Tibial nerve (tissue), 4 donors: ENCODE data around the gene TOMM40. TPM values are rescaled to one million over a fixed set of nuclear protein-coding genes. Genes with fewer than 3 reads are reported as not detected.

Experiments
- DNase-seq, 2 donors: peaks; one replicate each; pipeline ENCODE4 v3.0.0-alpha.2; 2019; ENCODE audit warnings: low spot score in 2 of 2
- H3K27ac ChIP-seq, 4 donors: fragments of 200-600 bp; sonication (generic) in 3 of 4; one replicate each; pipeline ENCODE4 v1.5.1; 2017 to 2019; ENCODE audit warnings: mild to moderate bottlenecking in 1 of 4
- H3K27me3 ChIP-seq, 2 donors: fragments of 200-600 bp; sonication (generic) in 1 of 2; one replicate each; pipeline versions ENCODE4 v1.5.1 to v1.6.0; 2017 to 2019
- H3K36me3 ChIP-seq, 3 donors: fragments of 200-600 bp; sonication (generic); one replicate each; pipeline ENCODE4 v1.5.1; 2018 to 2019
- H3K4me1 ChIP-seq, 4 donors: fragments of 200-600 bp; sonication (generic) in 3 of 4; one replicate each; pipeline ENCODE4 v1.5.1; 2017 to 2019
- H3K4me3 ChIP-seq, 4 donors: fragments of 200-600 bp; sonication (generic) in 3 of 4; one replicate each; pipeline ENCODE4 v1.5.1; 2017 to 2019; ENCODE audit warnings: mild to moderate bottlenecking in 1 of 4, moderate library complexity in 1 of 4
- H3K9me3 ChIP-seq, 4 donors: fragments of 200-600 bp; sonication (generic) in 3 of 4; one replicate each; pipeline ENCODE4 v1.5.1; 2017 to 2019
- EP300 ChIP-seq, 2 donors: sonication (generic); formaldehyde crosslinking; IDR thresholded peaks; one replicate each; pipeline ENCODE4 v1.6.1; 2017; ENCODE audit warnings: antibody characterized with exemption in 2 of 2, mild to moderate bottlenecking in 1 of 2
- POLR2A ChIP-seq, 2 donors: fragments of 450-650 bp; IDR thresholded peaks; one replicate each; pipeline ENCODE4 v1.6.1; 2017; ENCODE audit warnings: antibody characterized with exemption in 2 of 2, mild to moderate bottlenecking in 2 of 2, moderate library complexity in 2 of 2
- WGBS, 2 donors: methylation state at CpG; one replicate each; pipeline ENCODE4 v1.1.5; 2018; 5-methylcytosine and 5-hydroxymethylcytosine counted together
- total RNA-seq, 4 donors: library from RNA; depleted of rRNA; stranded (reverse); fragments of >200 nt; gene quantifications; one replicate each; pipeline ENCODE4 v1.1.0, GENCODE V29; 2016
- TF ChIP-seq, protein P1 (sequence below), 5 experiments: fragments of 200-600 bp in 3 of 5; fragments of 450-650 bp in 2 of 5; sonication (generic) in 3 of 5; IDR thresholded peaks; one replicate each; pipeline ENCODE4 v1.5.1; 2016 to 2019; ENCODE audit warnings: antibody characterized with exemption in 5 of 5, mild to moderate bottlenecking in 3 of 5, moderate library complexity in 2 of 5

Gene TOMM40
- total RNA-seq, 4 donors from 2014 or later, result 30.8 to 75.9 (median 48.6) TPM

DNA sequence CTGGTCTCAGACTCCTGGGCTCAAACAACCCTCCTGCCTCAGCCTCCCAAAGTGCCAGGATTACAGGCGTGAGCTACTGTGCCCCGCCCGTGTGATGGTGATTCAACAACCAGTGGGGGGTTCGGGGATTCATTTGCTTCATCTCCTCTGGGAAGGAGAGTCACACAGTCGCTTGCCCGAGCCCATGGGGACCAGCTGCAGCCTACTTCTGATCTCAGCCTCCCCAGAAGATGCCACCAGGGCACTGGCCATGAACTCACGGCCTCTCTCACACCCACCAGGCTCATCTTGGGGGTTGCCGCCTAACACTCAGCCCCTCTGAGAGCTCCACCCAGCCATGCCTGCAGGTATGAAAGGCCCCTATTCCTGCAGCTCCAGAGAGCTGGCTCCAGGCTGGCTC, 6.8 kb downstream of the TOMM40 start:
- Histone ChIP-seq H3K9me3 (no peaks in the 10 kb centered on the region), H3K4me1 (peaks cover 0 to 4% (median under 1%) of the 10 kb centered on the region in 4 donors), H3K27me3 (no peaks in the 10 kb centered on the region), H3K27ac (no peak overlapping the region), H3K36me3 (peaks cover 0 to 99% (median 20%) of the 10 kb centered on the region in 3 donors), H3K4me3 (no peak overlapping the region)
- WGBS, 2 donors, result 87 to 89% methylated on average over 7 to 8 of the region's 8 CpGs
- no peak for TF ChIP-seq POLR2A (IDR thresholded peaks at IDR 0.05)
- TF ChIP-seq, protein P1, sequence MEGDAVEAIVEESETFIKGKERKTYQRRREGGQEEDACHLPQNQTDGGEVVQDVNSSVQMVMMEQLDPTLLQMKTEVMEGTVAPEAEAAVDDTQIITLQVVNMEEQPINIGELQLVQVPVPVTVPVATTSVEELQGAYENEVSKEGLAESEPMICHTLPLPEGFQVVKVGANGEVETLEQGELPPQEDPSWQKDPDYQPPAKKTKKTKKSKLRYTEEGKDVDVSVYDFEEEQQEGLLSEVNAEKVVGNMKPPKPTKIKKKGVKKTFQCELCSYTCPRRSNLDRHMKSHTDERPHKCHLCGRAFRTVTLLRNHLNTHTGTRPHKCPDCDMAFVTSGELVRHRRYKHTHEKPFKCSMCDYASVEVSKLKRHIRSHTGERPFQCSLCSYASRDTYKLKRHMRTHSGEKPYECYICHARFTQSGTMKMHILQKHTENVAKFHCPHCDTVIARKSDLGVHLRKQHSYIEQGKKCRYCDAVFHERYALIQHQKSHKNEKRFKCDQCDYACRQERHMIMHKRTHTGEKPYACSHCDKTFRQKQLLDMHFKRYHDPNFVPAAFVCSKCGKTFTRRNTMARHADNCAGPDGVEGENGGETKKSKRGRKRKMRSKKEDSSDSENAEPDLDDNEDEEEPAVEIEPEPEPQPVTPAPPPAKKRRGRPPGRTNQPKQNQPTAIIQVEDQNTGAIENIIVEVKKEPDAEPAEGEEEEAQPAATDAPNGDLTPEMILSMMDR (IDR thresholded peaks at IDR 0.05), result no peak
- no peak for TF ChIP-seq EP300 (IDR thresholded peaks at IDR 0.05)
- DNase-seq, result no peak

- DNase-seq, result no peak
- H3K27ac ChIP-seq, result no peak overlapping the region
- 89 to 94% methylated on average over 13 to 19 of the region's 19 CpGs for WGBS, 2 donors
- no peak for TF ChIP-seq POLR2A (IDR thresholded peaks at IDR 0.05)
- TF ChIP-seq EP300 (IDR thresholded peaks at IDR 0.05), result no peak
- peaks cover 0 to 78% (median 7%) of the 10 kb centered on the region in 3 donors for H3K36me3 ChIP-seq
- H3K4me1 ChIP-seq, result peaks cover 0 to 21% (median 4%) of the 10 kb centered on the region in 4 donors
- peaks cover 0 to 7% of the 10 kb centered on the region in 2 donors for H3K27me3 ChIP-seq
- H3K9me3 ChIP-seq, result no peaks in the 10 kb centered on the region
- no peak overlapping the region for H3K4me3 ChIP-seq
Observed at GRCh38 chr19:44900328-44901244, 9.5 kb downstream of the TOMM40 start.

DNA sequence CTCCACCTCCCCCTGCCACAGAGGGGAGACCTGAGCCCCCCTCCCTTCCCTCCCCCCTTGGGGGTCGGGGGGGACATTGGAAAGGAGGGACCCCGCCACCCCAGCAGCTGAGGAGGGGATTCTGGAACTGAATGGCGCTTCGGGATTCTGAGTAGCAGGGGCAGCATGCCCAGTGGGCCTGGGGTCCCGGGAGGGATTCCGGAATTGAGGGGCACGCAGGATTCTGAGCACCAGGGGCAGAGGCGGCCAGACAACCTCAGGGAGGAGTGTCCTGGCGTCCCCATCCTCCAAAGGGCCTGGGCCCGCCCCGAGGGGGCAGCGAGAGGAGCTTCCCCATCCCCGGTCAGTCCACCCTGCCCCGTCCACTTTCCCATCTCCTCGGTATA, 12.2 kb downstream of the TOMM40 start:
- Histone ChIP-seq H3K4me1 (peaks cover 0 to 33% (median 8%) of the 10 kb centered on the region in 4 donors), H3K36me3 (peaks cover 0 to 52% (median 7%) of the 10 kb centered on the region in 3 donors), H3K27ac (no peak overlapping the region), H3K27me3 (peaks cover 0 to 24% of the 10 kb centered on the region in 2 donors), H3K4me3 (no peak overlapping the region), H3K9me3 (no peaks in the 10 kb centered on the region)
- WGBS, 2 donors, result 61 to 71% methylated on average over 12 to 15 of the region's 15 CpGs
- TF ChIP-seq EP300 (IDR thresholded peaks at IDR 0.05) (no peak), POLR2A (IDR thresholded peaks at IDR 0.05) (no peak)
- TF ChIP-seq, protein P1 (IDR thresholded peaks at IDR 0.05), result no peak
- no peak for DNase-seq

DNA sequence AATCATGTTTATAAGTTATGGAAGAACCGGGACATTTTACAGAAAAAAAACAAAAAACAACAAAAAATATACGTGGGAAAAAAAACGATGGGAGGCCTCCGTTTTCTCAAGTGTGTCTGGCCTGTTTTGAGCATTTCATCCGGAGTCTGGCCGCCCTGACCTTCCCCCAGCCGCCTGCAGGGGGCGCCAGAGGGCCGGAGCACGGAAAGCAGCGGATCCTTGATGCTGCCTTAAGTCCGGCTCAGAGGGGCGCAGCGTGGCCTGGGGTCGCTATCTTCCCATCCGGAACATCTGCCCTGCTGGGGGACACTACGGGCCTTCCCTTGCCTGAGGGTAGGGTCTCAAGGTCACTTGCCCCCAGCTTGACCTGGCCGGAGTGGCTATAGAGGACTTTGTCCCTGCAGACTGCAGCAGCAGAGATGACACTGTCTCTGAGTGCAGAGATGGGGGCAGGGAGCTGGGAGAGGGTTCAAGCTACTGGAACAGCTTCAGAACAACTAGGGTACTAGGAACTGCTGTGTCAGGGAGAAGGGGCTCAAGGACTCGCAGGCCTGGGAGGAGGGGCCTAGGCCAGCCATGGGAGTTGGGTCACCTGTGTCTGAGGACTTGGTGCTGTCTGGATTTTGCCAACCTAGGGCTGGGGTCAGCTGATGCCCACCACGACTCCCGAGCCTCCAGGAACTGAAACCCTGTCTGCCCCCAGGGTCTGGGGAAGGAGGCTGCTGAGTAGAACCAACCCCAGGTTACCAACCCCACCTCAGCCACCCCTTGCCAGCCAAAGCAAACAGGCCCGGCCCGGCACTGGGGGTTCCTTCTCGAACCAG, 12.8 kb downstream of the TOMM40 start:
- WGBS, 2 donors, result 9 to 12% methylated on average over 20 to 24 of the region's 24 CpGs
- TF ChIP-seq, protein P1 (IDR thresholded peaks at IDR 0.05), result peak; percentile 96 to 99 (median 98)
- TF ChIP-seq EP300 (IDR thresholded peaks at IDR 0.05), result no peak
- no peak for TF ChIP-seq POLR2A (IDR thresholded peaks at IDR 0.05)
- H3K4me1 ChIP-seq, result peaks cover 0 to 33% (median 8%) of the 10 kb centered on the region in 4 donors
- H3K27ac ChIP-seq, result no peak overlapping the region
- no peak overlapping the region for H3K4me3 ChIP-seq
- H3K27me3 ChIP-seq, result peaks cover 0 to 24% of the 10 kb centered on the region in 2 donors
- DNase-seq, result peak; percentile 70 to 86
- H3K36me3 ChIP-seq, result peaks cover 0 to 46% (median 7%) of the 10 kb centered on the region in 3 donors
- no peaks in the 10 kb centered on the region for H3K9me3 ChIP-seq

GRCh38 chr19:44904426-44904994, 13.5 kb downstream of the TOMM40 start:
- 66 to 74% methylated on average over 12 of the region's 12 CpGs for WGBS, 2 donors
- DNase-seq, result no peak
- Histone ChIP-seq H3K9me3 (no peaks in the 10 kb centered on the region), H3K4me3 (no peak overlapping the region), H3K27me3 (peaks cover 0 to 24% of the 10 kb centered on the region in 2 donors), H3K27ac (no peak overlapping the region), H3K36me3 (peaks cover 0 to 40% (median 7%) of the 10 kb centered on the region in 3 donors), H3K4me1 (peaks cover 0 to 33% (median 8%) of the 10 kb centered on the region in 4 donors)
- TF ChIP-seq, protein P1 (IDR thresholded peaks at IDR 0.05), result no peak
- TF ChIP-seq POLR2A (IDR thresholded peaks at IDR 0.05), result no peak
- TF ChIP-seq EP300 (IDR thresholded peaks at IDR 0.05), result no peak
